HUDEP-2 (cell line): ENCODE data around the gene KRTAP5-2.
A peak's percentile ranks its signal among the peaks of the same experiment; 100 is the strongest.
"Not testable (repeated sequence)": the region's sequence is repeated elsewhere in the genome, so short reads cannot be mapped to it uniquely, and the experiment has no call there.

Source experiments
- DNase-seq, 76 experiments: peaks; one replicate each; lab custom pipeline; 2025; ENCODE audit not compliant: unreplicated experiment in 76 of 76; lab: John Stamatoyannopoulos, UW

Gene KRTAP5-2

DNA sequence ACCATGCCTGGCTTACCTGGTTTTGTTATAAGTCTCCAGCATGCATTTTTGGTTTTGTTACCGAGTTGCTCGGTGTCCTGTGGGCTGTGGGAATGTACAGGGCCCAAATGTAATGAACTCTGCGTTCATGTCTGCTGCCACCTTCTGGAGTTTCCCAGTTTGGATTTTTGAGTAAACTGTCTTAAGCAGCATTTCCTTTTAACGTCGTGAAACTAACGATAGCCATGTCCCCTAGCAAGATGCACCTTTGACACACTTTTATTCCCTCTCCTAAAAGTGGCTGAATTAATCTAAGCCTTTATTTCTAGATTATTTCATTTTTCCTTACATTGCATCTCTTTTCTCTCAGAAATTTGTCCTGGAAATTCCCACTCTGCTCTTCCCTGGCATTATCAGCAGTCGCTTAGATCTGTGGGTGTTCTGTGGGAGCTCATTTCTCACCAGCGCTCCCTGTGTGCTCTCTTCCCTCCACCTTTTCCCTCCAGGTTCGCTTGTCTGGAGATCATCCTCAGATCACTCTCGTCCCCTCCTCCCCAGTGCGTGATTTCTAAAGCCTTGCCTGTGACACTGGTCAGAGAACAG lies 2.0 kb downstream of the KRTAP5-2 start:
- not testable (repeated sequence) for DNase-seq

DNA sequence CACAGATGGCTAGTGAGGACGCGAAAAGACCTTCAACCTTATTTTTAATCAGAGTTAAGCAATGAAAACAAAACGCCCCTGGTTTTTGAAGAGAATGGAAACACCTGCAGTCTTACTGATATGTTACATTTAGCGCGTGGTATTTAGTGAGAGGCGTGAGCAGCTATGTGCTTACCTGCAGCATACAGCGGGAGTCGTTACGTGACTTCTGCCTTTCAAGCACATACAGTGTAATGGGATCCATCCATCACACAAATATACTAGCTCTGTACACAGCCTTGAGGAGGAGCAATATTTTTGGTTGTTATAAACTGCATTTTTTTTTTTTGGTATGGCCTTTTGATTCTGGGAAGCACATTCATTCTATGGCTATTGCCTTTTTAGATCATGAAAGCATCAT lies 5.5 kb downstream of the KRTAP5-2 start:
- no peak for DNase-seq

DNA sequence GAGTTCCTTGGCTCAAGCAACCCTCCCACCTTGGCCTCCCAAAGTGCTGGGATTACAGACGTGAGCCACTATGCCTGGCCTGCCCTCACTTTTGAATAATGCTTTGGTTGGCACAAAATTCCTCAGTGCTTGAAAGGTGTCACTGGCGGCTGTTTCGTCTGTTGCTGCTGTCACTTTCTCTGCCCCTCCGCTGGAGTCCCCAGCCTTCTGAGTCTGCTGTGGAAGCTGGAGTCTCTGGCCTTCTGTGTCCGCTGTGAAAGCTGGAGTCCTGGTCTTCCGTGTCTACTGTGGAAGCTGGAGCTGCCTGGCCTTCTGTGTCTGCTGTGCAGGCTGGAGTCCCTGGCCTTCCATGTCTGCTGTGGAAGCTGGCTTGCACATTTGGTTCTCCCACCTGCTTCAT lies 8.1 kb downstream of the KRTAP5-2 start:
- DNase-seq = no peak

DNA sequence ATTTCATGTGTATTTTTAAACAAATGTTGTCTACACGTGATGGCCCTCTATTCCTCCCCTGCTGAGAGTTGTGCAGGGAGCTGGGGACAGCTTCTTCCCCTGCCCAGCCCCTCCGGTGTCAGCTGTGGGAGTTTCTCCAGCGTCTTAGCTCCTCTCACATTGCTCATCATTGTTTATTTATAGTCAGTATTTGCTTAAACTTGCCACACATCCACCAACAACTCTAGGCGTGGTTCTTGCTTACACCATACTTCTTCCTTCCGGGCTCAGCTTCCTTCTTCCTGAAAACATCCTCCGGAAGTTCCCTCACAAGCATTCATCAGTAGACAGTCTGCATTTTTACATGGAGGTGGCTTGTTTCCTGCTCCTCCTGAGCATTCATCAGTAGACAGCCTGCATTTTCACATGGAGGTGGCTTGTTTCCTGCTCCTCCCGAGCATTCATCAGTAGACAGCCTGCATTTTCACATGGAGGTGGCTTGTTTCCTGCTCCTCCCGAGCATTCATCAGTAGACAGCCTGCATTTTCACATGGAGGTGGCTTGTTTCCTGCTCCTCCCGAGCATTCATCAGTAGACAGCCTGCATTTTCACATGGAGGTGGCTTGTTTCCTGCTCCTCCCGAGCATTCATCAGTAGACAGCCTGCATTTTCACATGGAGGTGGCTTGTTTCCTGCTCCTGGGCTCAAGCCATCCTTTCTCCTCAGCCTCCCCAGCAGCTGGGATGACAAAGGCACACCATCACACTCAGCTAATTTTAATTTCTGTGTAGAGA lies 8.7 kb downstream of the KRTAP5-2 start:
- DNase-seq = not testable (repeated sequence)

DNA sequence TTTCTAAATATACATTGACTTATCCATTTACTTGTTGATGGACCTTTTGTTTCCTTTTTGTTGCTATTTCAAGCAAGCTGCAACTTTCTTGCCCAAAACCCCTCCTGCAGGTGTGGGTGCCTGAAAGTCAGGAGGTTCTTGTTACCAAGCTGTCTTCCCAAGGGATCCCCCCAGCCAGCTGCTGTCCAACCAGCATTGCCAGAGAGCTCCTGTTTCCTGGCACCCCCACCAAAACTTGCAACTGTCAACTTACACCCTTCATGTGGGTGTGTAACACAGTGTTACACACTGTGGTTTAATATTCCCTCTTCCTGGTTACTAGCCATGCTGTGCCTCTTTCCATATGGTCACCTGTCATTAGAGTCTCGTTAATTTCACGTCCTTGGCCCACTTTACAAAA lies 11.4 kb downstream of the KRTAP5-2 start:
- DNase-seq = no peak

DNA sequence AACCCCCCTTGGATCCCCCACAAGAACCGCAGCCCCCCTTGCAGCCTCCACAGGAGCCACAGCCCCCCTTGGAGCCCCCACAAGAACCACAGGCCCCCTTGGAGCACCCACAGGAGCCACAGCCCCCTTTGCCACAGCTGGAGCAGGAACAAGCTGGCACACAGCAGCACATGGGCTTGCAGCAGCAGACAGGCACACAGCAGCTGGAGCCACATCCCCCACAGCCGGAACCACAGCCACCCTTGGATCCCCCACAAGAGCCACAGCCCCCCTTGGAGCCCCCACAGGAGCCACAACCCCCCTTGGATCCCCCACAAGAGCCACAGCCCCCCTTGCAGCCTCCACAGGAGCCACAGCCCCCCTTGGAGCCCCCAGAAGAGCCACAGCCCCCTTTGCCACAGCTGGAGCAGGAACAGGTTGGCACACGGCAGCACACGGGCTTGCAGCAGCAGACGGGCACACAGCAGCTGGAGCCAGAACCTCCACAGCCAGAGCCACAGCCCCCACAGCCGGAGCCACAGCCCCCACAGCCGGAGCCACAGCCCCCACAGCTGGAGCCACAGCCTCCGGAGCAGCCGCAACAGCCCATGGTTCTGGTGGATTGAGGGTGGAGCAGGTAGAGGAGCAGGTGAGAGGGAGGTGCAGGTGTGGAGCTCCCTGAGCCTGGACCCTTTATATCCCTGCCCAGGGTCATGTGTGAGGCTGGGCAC lies 13.3 kb downstream of the KRTAP5-2 start, which contains the start of gene KRTAP5-1:
KRTAP5-1 (minus strand) TSS at position 623 of the 710 bp plus-strand sequence; CDS start at position 589, 34 bp downstream.
- DNase-seq = not testable (repeated sequence)

DNA sequence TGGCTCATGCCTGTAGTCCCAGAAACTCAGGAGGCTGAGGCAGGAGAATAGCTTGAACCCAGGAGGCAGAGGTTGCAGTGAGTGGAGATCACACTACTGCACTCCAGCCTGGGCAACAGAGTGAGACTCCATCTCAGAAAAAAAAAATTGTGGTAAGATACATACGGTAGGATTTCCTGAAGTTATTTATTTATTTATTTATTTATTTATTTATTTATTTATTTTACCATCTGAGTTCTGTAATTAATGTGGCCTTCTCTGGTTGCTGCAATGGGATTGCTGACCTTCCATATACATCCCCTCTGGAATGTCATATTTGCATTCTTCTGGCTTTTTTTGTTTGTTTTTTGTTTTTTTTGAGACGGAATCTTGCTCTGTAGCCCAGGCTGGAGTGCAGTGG lies 15.2 kb downstream of the KRTAP5-2 start:
- not testable (repeated sequence) for DNase-seq

DNA sequence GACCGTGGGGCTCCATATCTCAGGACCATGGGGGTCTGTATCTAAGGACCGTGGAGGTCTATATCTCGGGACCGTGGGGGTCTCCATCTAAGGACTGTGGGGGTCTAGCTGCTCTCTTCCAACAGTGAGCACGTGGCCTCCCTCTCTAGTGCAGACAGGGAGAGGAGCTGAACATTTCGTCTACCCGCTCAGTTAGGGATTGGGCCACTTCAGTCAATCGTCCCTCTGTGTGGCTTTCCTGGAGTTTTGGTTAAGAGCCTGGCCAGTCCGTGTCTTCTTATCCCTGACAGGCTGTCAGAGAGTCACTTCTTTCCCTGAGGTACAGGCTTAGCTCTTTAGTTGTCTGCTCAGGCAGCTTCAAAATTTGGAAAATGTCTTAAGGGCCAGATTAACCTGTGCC lies 16.1 kb downstream of the KRTAP5-2 start:
- no peak for DNase-seq

DNA sequence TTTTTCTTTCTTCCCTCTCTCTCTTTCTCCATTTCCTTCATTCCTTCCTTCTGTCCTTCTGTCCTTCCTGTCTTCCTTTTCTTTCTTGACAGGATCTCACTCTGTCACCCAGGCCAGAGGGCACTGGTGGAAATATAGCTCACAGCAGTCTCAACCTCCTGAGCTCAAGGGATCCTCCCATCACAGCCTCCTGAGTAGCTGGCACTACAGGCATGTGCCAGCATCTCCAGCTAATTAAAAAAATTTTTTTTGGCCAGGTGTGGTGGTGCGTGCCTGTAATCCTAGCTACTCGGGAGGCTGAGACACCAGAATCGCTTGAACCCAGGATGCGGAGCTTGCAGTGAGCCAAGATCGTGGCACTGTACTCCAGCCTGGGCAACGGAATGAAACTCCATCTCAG lies 21.3 kb downstream of the KRTAP5-2 start:
- DNase-seq = no peak

DNA sequence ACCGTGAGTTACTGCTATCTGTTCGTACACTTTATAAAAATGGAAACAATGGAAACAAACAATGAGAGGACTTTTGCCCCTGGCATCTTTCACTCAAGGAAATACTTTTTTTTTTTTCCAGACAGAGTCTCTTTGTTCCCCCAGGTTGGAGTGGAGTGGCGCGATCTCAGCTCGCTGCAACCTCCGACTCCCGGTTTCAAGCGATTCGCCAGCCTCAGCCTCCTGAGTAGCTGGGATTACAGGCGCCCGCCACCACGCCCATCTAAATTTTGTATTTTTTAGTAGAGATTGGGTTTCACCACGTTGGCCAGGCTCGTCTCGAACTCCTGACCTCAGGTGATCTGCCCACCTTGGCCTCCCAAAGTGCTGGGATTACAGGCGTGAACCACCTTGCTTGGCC lies 22.3 kb downstream of the KRTAP5-2 start:
- DNase-seq = not testable (repeated sequence)

DNA sequence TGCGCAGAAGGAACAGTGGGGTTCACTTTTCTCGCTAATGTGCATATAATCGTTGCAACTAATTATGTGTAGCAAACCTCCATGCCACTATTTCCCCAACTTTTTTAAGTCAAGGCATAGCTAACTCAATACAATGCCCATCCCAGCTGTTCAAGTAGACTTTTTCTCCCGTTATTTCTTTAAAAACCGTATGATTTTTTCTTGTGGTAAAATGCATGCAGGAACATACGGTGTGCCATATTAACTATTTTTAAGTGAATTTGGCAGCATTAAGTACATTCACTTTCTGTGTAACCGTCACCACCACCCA lies 23.2 kb downstream of the KRTAP5-2 start:
- no peak for DNase-seq

DNA sequence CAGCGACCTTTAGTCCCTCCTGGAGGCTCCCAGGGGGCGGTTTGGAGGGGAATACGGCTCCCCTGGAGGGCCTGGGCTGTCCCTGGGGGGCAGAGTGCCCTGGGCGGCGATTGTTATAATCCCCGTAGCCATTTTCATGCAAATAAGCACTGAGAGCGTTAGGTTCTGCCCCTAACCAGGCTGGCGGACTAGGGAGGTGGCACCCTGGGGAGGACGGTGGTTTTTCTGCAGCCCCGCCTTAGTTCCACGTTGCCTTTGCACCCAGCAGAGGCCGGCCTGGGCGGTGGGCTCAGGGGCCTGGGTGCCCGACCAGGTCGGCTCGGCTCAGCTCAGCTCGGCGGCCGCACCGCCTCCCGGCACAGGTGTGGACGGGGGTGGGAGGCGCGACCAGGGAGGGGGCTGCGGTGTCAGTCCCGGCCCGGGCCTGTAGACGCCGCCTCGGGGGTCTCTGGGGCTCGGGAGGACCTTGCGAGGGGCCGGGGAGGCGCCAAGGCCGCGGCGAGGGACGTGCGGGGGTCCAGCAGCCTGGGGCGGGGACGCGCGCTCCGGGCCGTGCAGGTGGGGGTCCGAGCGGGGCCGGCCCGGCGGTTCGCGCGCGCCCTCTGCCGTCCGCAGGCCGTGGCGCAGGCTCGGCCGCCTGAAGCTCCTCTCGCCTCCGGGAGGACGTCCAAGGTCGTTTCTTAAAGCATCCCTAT lies 23.7 kb downstream of the KRTAP5-2 start:
- DNase-seq = peak in 26 of 76 experiments; percentile 4 to 50 (median 21)

DNA sequence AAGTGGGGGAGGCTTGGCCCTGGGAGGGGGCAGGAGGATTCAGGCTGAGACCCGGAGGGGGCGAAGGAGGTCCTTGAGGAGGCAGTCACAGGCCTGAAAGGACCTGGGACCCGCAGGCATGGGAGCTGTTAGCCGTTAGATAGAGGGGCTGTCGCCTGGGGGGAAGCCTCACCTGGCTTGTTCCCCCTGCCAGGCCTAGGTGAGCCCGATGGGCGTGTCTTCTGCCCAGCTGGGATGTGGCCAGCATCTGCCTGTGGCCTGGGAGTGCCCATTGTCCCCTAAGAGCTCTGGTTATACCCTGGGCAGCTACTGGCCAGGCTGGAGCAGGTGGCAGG lies 24.2 kb downstream of the KRTAP5-2 start:
- DNase-seq = no peak

DNA sequence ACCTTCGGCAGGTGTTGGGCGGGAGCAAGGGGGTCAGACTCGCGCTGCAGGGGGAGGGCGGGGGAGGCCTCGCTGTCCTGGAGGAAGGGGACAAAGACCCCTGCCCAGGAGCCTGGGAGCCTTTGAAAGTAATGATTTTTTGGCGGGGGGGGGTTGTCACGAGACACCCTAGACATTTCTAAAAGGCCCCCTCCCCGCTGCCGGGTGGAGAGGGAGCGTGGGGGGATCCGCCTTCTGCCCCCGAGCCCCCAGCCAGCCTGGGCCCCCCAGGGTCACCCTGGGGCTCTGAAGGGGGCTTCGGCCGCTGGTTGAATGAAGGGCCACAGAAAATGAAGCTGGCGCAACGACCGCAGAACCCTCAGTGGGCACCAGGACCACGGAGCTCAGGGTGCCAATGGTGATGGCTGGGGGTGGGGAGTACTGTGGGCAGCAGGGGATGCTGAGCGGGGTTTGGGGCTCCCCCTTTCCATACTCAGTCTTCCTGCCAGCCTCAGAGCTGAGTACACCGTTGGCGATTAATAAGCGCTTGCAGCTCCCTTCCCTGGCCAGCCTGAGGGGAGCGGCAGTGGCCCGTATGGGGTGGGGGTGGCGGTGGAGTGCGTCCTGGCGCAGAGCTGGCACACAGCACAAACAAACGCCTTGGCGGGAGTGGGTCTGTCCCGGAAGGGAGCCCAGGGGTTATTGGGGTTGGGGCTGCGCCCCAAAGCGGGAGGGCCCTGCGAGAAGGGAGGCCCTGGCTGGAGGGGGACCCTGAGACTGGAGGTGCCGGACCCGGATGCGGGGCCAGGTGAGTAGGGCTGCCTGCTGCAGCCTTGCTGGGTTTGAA lies 24.8 kb downstream of the KRTAP5-2 start:
- no peak for DNase-seq

DNA sequence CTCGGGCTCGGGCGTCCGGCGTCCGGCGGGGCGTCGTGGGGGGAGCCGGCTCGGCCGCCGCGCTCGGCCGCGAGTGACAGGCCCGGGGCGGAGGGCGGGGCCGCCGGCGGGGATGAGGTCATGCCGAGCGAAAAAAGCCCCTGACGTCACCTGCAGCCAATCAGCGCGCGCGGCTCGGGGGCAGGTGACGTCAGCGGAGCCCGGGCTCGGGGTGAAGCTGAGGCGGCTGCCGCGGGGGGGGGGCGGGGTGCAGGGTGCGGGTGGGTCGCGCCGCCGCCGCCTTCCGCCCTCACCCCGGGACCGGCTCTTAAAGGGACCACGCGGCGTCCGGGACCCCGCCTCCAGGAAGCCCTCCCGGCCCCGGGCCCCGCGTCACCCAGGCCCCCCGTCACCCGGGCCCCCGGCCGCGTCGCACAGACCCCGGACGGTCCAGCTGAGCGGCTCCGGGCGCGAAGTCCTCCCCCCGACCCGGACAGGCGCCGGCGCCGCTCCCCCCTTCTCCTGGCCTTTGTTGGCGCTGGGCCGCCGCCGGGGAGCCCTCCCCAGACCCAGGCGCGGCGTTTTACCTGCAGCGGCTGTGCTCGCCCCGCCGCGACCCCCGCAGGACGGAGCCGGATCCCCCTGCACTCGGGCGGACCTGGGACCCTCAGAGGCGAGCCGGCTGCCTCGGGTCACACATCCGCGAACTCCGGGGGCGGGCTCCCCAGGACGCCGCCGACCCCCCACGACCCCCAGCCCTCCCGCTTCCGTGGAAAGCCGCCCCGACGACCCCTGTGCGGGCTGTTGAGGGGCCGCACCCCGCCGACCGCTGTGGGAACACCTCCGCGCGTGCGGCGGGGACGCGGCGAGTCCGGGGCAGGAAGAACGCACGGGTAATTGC lies 25.7 kb downstream of the KRTAP5-2 start, which contains the start of gene DUSP8:
DUSP8 (minus strand) TSS at position 75 of the 880 bp plus-strand sequence. CDS start 6,445 bp downstream, outside the sequence.
- peak in 63 of 76 experiments; percentile 3 to 79 (median 55) for DNase-seq

DNA sequence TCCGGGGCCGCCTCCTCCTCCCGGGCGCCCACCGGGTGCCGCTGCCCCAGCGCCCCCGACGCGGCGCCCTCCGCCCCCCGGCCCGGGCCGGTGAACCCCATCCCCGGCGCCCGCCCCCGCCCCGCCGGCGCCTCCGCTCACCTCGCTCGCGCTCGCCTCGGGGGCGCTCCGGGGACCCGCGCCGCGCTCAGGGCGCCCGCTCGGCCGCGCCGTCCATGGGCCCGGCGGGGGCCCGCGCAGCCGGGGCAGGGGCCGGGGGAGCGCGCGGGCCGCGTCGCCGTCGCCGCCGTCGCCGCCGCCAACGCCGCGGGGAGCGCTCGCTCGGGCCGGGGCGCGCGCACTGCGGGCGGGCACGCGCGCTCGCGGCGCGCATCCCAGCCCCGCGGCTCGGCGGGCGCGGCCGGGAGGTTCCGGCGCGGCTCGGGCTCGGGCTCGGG lies 26.3 kb downstream of the KRTAP5-2 start:
- no peak for DNase-seq

DNA sequence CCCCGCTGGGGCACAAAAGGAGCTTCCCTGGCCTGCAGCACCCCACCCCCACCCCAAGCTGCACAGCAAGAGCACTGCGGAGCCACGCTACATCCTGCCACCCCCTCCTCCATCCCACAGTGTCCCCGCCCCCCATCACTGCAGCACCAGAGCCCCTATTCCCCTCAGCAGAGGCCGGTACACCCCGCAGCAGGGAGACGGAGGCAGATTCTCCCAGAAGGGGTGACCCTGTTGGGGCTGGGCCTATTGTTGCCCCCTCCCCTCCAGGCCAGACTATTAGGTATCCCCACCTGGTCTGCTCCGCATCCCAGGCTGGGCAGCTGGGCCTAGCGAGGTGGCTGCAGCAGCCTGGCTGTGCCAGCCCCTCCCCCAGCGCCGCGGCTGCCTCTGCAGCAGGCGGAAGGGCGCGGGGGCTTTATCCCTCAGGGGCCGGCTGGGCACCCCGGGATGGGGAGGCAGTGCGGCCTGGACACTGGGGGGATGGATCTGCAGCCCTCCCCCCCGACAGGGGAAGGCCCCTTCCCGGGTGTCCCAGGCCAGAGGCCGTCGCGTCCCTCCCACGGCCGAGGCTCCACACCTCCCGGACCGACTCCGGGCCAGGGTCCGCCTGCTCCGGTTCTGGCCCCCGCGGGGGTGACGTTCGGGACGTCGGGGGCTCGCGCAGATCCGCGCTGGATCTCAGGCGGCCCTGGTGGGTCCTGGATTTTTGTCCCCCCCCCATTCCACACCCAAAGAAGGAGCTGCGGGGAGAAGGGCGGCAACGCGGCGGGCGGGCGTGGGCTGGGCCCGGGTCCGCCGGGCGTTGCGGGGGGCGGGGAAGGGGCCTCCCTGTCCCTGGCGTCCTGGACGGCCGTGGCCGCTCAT lies 27.0 kb downstream of the KRTAP5-2 start:
- no peak for DNase-seq

DNA sequence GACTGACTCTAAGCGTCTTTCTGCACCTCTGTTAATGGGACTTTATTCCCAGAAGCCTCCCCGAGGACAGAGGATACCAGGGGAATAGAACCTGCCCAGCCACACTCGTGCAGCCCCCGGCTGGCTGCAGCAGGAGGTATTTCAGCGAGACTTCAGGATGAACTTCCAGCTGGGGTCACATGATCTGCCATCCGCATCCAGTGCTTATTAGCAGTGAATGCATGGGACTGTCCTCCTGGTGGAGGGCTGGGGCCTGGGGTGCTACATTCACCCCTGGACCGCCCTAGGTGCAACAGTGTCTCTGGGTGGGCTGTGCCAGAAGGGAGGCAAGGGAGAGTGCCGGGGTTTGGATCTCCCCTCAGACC lies 27.6 kb downstream of the KRTAP5-2 start:
- no peak for DNase-seq
